Forelimb muscle (tissue), 1 donor: ENCODE measurements around the gene AZGP1. TPM values are rescaled to one million over a fixed set of nuclear protein-coding genes. Genes with fewer than 3 reads are reported as not detected.
"Not testable (repeated sequence)": the region's sequence is repeated elsewhere in the genome, so short reads cannot be mapped to it uniquely, and the experiment has no call there.

Experiments
- DNase-seq: peaks from one replicate; pipeline ENCODE4 v3.0.0-alpha.2; 2013; ENCODE audit warnings: low read depth
- polyA plus RNA-seq: library from polyadenylated mRNA; unstranded; fragments of 120-200 nt; gene quantifications from one replicate; pipeline ENCODE4 v1.2.1, GENCODE V29; 2013; ENCODE audit not compliant: insufficient read length

AZGP1 gene
- polyA plus RNA-seq, 1 donor, result 13.2 TPM

DNA sequence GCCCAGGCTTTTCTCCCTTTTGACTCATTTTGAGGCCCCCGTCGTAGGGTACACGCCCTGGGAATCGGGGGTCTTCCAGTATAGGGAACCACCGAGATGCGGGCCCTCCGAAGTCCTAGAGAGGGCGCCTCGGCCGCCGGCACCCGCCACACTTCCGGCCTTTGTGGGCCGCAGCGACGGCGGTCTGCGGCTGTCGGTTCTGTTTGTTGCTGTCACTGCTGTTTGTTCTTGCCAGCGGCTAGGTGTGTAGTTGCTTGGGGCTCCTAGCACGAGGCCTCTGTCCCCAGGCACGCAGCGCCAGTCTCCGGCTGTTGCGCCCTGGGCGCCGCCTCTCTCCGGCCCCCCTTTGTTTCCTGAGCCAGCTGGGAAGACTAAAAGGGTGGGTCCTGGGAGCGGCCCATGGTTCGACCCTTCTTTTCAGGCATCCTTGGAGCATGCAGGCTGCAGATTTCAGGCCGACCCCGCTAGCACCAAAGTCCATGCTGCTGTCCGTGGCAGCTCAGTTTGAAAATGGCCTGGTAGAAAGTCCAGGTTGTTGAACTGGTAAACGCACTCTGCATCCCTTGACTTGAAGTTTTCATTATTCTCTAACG lies 21.8 kb upstream of the AZGP1 start:
- DNase-seq, result no peak

GRCh38 chr7:99996755-99997544 lies 21.1 kb upstream of the AZGP1 start:
- DNase-seq, result no peak

DNA sequence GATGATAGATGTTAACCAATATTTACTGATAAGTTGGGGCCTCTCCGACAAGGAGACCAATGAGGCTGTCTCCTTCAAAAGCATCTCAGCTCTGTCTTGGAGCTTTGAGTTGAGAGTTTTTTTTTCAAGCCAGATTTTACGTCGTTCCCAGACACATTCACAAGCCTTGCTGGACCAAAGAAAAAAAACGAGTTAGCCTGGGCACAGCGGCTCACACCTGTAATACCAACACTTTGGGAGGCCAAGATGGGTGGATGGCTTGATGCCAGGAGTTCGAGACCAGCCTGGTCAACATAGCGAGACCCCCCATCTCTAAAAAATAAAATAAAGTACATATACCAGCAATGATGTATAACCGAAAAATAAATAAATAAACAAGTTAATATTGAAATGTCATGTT lies 19.0 kb upstream of the AZGP1 start:
- no peak for DNase-seq

- DNase-seq, result no peak
These were observed 16.7 kb upstream of the AZGP1 start for GRCh38 chr7:99992330-99993038.

- DNase-seq, result not testable (repeated sequence)
These were observed 15.7 kb upstream of the AZGP1 start for GRCh38 chr7:99991543-99991942.

DNA sequence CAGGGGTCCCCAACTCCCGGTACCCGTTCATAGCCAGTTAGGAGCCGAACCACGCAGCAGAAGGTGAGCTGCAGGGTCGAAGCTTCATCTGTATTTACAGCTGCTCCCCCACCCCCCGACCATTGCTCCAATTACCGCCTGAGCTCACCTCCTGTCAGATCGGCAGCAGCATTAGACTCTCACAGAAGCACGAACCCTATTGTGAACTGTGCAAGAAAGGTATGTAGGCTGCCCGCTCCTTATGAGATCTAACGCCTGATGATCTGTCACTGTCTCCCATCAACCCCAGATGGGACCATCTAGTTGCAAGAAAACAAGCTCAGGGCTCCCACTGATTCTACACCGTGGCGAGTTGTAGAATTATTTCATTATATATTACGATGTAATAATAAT lies 14.6 kb upstream of the AZGP1 start:
- no peak for DNase-seq

DNA sequence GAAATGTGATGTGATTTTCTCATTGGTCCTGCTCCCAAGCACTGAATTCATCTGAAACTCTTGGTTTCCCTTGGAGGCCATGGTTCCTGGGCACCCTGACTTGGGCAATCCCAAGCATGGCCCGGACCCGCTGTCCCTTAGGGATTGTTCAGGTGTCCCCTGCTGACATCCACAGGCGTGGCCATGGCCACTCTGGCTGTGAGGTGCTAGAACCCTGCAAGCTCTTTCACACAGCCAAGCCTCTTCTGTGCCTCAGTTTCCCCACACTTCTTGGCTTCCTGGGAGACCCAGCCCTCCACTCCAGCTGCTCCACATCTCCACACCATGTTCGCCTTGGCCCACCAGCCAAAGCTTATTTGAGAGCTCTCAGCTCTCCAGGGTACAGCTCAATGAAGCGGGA lies 12.0 kb upstream of the AZGP1 start:
- DNase-seq, result no peak

DNA sequence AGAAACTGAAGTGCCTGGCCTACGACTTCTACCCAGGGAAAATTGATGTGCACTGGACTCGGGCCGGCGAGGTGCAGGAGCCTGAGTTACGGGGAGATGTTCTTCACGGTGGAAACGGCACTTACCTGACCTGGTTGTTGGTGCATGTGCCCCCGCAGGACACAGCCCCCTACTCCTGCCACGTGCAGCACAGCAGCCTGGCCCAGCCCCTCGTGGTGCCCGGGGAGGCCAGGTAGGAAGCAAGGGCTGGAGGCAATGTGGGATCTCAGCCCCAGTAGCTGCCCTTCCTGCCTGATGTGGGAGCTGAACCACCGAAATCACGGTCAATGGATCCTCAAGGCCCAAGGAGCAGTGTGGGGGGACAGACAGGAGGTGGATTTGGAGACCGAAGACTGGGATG lies 11.5 kb upstream of the AZGP1 start:
- not testable (repeated sequence) for DNase-seq

- no peak for DNase-seq
These were observed 8.8 kb upstream of the AZGP1 start for GRCh38 chr7:99984593-99984992.

DNA sequence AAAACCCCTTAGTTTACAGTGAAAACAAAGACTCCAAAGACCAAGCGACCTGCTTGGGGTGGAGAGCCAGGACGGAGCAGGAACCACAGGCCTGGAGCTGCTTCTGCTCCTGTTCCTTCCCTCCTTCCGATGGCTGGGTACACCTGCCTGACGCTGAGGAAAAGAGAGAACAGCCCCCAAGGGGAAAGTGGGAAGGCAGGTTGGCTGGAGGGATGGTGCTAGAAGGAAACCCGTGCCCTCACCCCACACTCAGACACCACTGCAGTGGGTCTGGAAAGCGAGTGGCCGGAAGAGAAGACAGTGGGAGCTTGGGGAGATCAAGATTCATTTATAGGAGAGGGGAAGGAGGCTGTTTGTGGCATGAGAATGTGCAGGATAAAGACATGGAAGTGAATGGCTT lies 5.2 kb upstream of the AZGP1 start:
- DNase-seq, result not testable (repeated sequence)

GRCh38 chr7:99980448-99980872 lies 4.6 kb upstream of the AZGP1 start:
- DNase-seq, result not testable (repeated sequence)

- not testable (repeated sequence) for DNase-seq
These were observed 4.0 kb upstream of the AZGP1 start for GRCh38 chr7:99979814-99980225.

DNA sequence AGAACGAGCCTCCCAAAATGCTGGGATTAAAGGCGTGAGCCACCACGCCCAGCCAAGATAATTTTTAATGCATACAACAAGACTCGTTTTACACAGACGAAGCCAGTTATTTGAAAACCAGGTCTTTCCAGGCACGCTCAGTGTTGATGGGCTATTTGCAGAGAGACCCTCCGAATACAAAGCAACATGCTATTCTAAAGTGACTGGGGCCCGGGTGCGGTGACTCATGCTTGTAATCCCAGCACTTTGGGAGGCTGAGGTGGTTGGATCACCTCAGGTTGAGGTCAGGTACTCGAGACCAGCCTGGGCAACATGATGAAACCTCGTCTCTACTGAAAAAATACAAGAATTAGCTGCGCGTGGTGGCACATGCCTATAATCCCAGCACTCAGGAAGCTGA lies 795 bp upstream of the AZGP1 start:
- DNase-seq, result no peak

- no peak for DNase-seq
These were observed 1.1 kb downstream of the AZGP1 start for GRCh38 chr7:99974681-99975080.

DNA sequence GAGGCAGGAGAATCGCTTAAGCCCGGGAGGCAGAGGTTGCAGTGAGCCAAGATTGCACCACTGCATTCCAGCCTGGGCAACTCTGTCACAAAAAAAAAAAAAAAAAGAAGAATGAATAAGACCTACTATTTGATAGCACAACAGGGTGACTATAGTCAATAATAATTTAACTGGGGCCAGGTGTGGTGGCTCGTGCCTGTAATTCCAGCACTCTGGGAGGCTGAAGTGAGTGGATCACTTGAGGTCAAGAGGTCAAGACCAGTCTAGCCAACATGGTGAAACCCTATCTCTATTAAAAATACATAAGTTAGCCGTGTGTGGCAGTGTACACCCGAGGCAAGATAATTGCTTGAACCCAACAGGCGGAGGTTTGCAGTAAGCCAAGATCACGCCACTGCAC lies 2.0 kb downstream of the AZGP1 start:
- DNase-seq, result not testable (repeated sequence)

- DNase-seq, result no peak
These were observed 4.6 kb downstream of the AZGP1 start for GRCh38 chr7:99971242-99971641.

- DNase-seq, result not testable (repeated sequence)
These were observed 6.0 kb downstream of the AZGP1 start for GRCh38 chr7:99969813-99970212.

GRCh38 chr7:99969298-99969697 lies 6.5 kb downstream of the AZGP1 start:
- no peak for DNase-seq

GRCh38 chr7:99958564-99959227 lies 17.1 kb downstream of the AZGP1 start:
- no peak for DNase-seq

DNA sequence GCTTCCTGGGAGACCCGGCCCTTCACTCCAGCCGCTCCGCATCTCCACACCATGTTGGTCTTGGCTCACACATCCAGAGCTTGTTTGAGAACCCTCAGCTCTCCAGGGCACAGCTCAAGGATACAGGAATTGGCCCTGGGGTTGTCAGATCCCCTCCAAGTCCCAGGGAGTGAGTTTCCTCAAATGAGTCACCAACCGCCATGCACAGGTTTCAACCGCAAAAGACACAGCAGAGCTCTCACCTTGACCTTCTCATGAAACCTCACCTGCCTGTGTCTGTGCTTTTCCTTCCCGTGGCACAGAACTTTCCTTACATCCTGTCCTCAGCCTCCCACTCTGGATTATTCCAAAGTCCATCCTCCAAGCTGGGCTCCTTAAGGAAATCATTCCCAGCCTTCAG lies 20.6 kb downstream of the AZGP1 start:
- DNase-seq, result no peak

DNA sequence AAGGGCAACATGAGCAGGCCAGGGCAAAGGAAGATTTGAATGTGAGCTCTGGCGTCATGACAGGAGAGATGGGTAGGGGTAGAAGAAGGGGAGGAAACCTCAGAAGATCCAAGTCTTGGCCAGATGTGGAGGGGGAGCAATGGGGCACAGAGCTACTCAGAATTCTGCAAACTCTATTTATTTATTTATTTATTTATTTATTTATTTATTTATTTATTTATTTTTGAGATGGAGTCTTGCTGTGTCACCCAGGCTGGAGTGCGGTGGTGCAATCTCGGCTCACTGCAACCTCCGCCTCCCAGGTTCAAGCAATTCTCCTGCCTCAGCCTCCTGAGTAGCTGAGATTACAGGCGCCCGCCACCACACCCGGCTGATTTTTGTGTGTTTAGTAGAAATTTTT lies 21.2 kb downstream of the AZGP1 start:
- DNase-seq, result not testable (repeated sequence)

GRCh38 chr7:99953649-99954048 lies 22.2 kb downstream of the AZGP1 start:
- no peak for DNase-seq
